HG03565 (cell line): ENCODE data around the gene TRPM1.
"Not testable (repeated sequence)": the region's sequence is repeated elsewhere in the genome, so short reads cannot be mapped to it uniquely, and the experiment has no call there.

Experiments
- ATAC-seq: cut with Tn5 transposase; IDR thresholded peaks from one replicate; pipeline ENCODE4 v1.9.1; 2021; ENCODE audit warnings: mild to moderate bottlenecking, moderate library complexity; ENCODE audit not compliant: unreplicated experiment

The TRPM1 gene

DNA sequence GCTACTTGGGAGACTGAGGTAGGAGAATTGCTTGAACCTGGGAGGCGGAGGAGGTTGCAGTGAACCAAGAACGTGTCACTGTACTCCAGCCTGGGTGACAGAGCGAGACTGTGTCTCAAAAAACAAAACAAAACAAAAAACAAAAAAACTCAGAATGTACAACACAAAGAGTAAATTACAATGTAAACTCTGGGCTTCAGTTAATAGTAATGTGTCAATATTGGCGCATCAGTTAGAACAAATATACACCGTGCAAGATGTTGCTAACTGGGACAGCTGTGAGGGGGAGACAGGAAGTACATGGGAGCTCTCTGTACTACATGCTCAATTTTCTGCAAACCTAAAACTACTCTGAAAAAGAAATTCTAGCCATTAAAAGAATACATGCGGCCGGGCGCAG is 23.5 kb upstream of the TRPM1 start:
- ATAC-seq, result no peak

DNA sequence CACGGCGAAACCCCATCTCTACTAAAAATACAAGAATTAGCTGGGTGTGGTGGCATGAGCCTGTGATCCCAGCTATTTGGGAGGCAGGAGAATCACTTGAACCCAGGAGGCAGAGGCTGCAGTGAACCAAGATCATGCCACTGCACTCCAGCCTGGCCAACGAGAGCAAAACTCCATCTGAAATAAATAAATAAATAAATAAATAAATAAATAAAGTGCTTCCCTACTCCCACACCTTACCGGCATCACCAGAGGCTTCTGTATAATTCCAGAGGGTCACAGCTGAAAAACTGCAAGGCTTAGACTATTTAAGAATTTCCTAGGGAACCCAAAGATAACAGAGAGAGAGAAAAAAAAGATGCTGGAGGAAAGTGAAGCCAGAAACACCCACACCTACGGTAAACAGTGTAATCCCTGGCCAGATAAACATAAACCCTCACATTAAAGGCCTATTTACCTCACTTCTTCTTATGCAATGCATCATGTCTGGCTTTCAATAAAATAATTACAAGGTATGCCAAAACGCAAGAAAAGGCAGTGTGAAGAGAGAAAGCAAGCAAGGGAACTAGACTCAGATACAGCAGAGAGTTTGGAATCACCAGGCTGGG is 15.0 kb upstream of the TRPM1 start:
- ATAC-seq, result no peak

DNA sequence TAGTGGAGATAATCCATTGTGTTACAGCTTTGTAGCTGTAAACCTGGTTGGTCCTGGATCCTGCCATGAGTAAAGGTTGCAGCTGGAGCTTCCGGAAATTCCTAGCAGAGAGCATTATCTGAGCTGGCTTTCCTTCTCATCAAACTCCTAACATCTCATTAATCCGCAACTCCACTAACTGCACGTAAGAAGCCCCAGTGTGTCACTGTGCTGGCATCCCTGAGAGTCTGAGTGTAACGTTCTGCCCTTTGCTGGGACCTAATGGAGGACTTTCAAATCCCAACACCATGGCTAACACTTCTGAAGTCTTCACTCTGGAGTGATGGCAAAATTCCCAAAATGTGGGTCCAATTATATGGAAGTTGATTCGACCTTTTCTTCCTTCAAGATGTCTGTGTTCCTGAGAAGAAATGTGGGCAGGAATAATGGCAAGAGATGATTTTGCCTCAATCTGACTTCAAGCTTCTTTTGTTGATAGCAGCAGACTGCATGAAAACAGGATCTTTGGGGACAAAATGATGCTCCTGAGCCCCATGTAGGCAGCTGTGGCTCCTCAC is 9.6 kb upstream of the TRPM1 start:
- no peak for ATAC-seq

DNA sequence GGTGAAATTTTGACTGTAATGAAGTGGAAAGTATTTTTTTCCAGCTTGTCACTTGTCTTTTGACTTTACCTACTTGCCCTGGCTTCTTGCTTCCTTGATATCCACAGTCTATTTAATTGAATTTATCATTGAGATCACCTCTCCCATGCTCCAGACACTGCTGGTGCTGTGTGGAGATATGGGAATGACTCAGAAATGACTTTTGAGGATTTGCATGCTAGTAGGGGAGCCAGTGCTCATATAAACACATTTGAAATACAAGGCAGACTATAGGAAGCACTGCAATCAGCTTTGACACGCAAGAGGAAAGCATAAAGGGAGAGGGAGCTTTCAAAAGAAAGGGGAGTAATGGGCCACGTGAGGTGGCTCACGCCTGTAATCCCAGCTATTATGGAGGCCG is 7.3 kb upstream of the TRPM1 start:
- ATAC-seq, result no peak

DNA sequence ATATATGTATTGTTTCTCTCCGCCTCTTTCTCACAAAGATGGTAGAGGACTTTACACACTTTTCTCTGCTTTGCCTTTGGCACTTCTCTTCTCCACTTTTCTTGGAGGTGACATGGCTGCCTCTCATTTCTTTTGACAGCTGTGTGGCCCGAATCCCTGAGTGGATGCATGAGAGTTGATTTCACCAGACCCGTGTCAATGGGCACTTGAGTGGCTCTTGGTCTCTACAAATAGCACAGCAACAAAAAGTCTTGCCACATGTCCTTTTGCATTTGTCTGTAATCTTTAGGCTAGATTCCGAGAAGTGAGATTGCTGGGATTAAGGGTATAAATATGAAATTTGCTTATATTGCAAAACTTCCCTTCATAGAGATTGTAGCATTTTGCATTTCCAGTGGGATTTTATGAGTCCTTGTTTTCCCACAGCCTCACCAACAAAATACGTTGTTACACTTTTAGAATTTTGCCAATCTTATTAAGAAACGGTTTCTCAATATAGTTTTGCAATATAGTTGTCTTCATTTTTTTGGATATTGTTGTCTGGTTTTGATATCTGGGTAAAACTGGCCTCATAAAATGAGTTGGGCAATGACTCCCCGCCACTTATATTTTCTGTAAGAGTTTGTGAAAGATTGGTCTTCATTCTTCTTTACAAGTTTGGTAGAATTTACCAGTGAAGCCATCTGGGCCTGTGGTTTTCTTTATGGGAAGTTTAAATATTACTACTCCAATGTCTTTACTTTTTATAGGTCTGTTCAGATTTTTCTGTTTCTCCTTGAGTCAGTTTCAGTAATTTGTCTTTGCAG is 5.2 kb upstream of the TRPM1 start:
- no peak for ATAC-seq

DNA sequence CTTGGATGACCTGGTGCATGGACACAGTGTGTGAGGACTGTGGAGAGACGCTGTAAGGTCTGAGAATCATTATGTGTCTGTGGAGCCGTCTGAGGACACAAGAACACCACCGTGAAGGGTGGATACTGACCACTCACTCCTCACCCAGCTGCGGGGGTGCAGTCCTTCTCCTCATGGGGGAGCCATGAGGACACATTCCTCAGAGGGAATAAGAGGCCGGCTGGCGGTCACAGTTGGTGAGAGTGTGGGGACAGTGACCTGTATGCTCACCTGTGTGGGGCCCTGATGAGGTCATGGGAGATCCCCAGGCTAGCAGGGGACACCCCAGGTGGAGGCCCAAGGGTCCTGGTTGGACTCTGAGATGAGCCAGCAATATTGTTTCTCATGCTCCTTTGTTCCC is 2.5 kb upstream of the TRPM1 start:
- no peak for ATAC-seq

DNA sequence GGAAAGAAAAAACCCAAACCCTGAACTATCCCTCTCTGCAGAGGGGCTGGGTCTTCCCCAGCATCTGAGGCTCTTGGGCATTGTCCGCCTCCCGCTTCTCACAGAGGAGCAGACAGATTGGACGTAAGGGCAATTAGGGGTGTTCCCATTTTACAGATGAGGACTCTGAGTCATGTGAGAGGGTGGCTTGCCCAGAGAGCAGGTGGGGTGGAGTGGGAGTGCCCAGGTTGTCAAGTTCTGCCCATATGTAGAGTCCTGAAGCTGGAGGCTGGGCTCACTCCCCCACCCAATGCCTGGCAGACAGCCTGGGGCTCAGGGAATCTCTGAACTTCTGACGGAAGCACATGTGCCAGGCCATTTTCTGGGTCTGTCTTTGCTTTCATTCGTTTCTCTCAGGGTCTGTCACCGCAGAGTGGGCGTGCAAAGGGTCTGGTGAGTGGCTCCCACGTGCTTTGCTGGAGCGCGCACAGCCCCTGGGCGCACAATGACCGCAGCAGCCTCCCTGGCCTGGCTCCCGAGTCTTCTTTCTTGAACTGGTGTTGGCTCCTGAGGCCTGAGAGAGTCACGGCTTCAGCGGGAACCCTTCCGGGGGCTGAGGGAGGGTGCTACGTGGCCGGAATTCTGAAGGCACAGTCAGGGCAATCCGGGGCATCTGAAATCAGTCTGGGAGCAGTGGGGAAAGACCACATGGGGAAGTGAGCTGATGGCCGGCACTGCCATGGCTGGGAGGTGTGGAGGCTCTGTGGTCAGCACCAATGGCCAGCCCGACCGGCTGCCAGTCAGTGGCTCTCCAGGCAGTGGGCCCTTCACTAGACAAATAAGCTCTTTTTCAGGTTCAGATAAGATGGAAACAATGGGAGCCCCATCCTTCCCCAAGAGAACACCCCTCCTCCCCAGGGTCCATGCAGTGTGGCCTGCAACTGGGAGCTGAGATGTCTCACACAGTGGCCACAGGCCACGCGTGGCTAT is 1.1 kb upstream of the TRPM1 start:
- ATAC-seq, result no peak

DNA sequence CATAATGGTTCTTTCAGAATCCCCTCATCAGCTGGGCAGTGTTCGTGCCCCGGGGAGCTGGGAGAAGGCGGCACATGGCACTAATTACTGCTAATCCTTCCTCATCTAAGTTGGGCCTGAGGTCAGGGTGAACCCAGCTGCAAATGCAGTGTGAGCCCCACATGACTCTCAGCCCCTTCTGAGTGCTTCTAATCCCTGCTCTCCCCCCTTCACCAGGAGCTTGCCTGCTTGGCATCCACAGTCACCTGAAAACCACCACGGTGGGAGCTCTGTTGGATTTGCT is 455 bp upstream of the TRPM1 start:
- ATAC-seq, result no peak

DNA sequence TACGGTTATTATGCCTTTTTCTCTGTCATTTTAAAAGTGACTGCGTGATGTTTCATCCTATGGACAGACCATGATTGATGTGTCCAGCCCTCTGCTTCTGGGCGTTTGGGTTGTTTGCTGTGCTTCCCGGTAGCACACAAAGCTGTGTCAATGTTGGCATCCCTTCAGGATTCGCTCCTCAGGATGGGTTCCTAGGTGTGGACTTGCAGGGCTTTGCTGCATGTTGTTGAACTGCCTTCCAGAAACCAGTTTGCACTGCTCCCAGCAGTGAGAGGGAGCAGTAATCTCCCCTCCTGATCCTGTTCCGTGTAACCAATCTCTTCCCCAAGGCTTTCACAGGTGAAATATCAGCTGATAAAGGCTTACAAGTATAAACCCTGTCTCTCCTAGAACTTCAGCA is 787 bp downstream of the TRPM1 start:
- no peak for ATAC-seq

DNA sequence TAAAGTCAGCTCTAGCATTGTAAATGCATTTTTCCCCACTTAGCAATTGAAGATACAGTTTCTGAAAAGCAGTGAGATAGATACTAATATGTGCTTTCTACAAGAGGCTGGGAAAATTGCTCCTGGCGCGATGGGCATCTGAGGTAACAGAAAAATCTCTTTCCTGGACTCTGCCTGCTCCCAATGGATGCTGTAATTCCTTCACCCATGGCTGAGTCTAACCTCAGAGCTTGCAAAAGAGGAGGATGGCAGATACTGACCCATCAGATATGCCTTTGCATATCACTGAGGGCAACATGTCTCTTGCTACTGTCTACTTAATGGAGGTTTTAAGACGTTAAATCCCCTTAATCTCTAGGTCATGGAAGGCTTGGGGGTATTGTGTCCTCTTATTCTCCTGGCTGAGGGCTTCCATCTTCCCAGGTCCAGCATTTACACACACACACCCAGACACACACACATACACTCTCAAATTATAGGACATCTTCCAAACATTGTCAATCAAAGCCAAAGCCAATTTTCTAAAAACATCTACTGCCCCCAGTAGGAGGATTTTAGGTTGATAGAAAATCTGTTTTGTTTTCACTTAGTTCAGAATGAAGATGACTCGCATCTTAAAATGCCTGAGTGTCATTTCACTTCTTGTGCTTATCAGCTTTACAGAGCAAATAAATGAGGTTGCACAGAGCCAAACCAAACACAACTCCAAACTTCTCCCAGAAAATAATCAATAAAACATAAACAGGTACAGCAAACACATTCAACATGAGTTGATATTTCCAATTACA is 2.4 kb downstream of the TRPM1 start:
- no peak for ATAC-seq

DNA sequence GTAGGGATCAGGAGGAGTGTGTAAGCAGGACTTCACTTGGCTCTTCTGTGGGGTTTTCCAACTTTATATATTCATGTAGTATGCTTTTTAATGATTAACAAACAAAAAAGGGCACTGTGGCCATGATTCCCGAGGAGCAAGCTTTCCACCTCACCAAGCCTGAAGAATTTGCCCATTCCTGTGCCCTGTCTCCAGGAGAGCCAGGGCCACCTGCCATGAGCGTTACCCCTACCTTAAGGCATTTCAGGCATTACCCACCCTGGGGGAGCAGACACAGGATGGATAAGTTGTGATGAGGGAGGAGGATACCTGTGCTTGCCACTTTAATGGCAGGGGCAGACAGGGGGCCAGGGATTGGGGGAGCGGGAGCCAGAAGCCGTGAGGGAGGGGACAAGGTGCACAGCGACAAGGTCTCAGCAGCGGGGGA is 3.0 kb downstream of the TRPM1 start:
- ATAC-seq, result no peak

DNA sequence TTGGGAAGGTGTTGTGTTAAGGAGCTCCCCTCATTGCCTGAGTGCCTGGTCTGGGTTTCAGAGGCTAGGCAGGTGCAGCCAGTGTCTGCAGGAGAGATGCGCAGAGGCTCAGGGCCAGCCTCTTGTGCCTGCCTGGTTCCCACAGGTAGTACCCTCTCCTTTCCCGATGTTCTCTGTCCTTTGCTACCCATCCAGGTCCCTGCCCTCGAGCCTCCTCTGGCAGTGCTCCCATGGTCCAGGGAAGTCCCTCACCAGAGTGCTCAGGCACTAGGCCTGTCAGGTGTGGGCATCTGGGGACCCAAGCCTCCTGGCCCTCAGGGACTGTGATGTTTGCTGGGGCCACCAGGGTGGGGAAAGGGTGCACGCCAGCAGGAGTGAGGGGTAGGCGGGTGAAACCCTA is 5.0 kb downstream of the TRPM1 start:
- no peak for ATAC-seq

DNA sequence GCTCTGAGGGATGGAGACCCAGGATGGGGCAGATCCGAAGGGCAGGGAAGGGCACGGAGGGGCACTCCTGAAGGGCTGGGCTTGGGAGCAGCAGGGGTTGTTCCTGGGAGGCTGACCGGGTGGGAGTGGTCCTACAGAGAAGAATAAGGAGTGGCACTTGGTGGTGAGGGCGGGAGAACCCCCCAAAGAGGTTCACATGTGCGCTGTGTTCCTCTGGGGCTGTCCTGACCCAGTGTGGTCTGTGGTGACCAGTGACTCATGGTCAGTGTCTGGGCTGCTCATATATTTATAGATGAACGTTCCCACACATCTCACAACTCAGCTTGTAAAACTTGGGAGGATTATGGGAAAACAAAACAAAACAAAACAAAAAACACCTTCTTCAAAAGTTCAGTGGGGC is 10.0 kb downstream of the TRPM1 start:
- no peak for ATAC-seq

DNA sequence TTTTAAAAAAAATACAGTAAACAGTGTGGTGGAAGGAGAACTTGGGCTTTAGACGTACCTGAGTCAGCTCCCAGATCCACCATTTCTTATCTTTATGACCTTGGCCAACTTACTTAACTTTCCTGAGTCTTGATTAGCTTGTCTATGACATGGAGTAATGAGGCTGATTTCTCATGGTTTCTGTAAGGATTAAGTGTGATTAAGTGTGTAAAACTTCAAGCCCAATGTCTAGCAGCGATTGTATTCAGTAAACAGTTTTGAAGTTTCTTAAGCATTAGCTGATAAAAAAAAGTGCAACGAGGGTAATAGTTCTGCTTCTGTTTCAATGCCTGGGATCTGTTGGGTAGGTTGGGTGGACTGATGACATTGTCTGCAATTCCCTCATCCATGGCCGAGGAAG is 10.8 kb downstream of the TRPM1 start:
- ATAC-seq, result no peak

DNA sequence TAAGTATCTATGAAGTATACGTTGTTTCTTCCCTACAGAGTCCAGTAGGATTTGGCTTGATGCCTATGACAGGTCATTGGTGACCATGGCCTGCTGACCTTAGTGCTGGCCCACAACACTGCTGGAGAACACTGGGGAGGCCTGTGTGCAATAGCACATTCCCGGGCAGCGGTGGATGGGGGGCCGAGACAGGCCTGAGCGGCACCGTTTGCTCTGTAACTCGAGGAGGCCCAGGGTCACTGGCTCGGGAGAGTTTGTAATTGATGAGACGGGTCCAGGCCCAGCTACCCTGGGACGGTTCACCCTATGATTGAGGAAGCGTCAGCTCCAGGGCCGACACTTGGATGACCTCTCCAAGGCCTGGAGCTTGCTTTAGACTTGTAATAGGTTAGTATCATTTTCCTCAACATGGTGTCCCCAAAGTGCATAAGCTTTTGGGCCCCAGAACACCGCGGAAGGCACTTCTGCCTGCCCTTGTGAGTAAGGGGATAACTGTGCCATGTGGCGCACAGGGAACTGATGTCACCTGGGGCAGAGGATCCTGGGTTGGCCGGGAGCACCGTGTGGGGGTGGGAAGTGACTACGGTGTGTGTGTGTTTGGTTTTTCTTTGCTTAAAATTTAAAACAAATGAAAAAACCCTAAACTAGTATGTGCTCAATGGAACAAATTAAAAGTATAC is 12.0 kb downstream of the TRPM1 start:
- no peak for ATAC-seq

DNA sequence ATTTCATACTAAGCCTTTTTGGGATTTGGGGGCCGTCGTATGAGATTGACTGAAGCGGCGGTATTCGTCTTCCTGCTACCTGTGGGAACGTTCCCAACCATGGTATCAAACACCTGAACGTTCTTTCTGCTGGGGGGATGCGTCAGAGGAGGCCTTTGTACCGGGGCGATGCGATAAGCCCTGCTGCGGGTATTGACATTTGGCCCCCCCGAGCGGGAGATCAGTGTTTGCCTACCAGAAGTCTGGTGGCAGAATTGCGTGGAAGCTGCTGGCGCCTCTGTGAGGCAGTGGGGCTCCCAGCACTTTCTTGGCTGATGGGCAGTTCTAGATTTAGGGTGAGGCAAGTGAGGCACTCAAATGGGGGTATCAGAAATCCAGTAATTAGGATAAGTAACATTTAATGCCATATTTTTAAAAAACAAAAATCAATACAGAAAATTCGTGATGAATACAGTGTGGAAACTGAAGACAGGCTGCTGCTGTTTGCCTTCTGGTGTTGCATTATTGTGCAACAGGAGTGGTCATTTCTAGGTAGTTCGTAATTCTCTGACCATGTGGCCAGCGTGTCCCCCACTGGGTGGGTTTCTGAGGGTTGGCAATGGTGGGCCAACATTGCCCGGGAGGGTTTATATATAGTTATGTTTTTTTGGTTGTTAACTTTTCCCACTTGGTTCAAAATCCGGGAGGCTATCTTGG is 12.7 kb downstream of the TRPM1 start:
- ATAC-seq, result no peak

DNA sequence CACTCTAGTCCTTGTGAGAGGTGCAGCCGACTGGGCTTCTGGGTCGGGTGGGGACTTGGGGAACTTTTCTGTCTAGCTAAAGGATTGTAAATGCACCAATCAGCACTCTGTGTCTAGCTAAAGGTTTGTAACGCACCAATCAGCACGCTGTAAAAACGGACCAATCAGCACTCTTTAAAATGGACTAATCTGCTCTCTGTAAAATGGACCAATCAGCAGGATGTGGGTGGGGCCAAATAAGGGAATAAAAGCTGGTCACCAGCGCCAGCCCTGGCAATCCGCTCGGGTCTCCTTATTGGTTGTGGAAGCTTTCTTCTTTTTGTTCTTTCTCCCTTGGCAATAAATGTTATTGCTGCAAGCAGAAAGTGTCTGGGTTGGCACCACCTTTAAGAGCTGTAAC is 13.5 kb downstream of the TRPM1 start:
- not testable (repeated sequence) for ATAC-seq

DNA sequence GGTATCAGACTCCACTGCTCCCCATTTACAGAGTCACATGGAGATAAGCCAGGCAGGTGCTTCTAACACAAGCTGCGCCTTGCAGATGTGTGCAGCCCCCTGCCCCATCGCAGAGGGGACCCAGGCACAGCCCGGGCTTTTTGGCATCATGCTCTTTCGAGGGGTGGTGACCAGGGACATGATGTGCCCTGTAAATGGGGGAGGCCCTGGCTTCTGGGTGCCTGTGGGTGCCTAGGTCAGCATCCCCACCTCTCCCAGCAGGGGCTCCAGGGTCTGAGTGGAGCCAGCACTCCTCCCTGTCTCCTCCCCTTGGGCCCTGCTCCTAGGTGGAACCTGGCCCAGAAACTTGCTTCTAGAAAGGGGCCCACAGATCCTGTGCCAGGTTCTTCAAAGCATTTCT is 15.2 kb downstream of the TRPM1 start:
- no peak for ATAC-seq

DNA sequence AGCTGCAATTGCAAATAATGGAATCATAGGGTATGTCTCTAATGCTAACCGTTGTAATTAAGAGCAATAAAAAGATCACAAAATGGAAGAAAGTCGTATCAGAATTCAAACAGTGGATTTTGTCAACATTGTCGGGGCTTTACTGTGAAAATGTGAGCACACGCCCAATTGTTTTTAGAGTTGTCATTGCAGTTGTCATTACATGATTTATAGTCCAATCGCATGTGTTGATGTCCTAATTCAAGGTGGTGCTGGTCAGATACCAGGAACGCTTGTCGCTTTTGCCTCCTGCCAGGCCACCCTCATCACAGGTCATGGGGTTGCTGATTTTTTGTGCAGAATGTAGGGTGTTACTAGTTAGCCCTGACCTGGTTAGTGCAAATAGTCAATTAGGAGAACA is 16.2 kb downstream of the TRPM1 start:
- ATAC-seq, result no peak

DNA sequence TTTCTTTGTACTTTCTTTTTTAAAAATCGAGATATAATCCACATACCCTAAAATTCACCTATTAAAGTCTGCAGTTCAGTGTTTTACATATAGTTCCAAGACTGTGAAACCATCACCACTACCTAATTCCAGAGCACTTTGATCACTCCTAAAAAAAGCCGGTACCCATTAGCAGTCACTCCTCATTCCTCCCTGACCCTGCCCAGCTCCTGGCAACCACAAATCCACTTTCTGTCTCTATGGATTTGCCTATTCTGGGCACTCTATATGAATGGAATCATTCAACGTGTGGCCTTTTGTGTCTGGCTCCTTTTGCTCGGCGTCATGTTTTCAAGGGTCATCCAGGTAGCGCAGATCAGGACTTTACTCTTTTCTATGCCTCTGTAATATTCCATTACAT is 17.3 kb downstream of the TRPM1 start:
- ATAC-seq, result no peak
